GM04503 (cell line): ENCODE results near the gene ZDHHC19.
A peak's percentile ranks its signal among the peaks of the same experiment; 100 is the strongest.
"Not testable (repeated sequence)": the region's sequence is repeated elsewhere in the genome, so short reads cannot be mapped to it uniquely, and the experiment has no call there.

Source experiments
- DNase-seq: peaks from one replicate; pipeline ENCODE4 v3.0.0-alpha.2; 2012; ENCODE audit warnings: low read depth

ZDHHC19 gene

GRCh38 chr3:196177967-196178366, 33.2 kb downstream of the ZDHHC19 start:
- no peak for DNase-seq

GRCh38 chr3:196177567-196177966, 33.6 kb downstream of the ZDHHC19 start:
- DNase-seq = no peak

- no peak for DNase-seq
These were observed 35.5 kb downstream of the ZDHHC19 start for GRCh38 chr3:196175722-196176121.

GRCh38 chr3:196175116-196175625, 36.0 kb downstream of the ZDHHC19 start:
- no peak for DNase-seq

- DNase-seq = no peak
These were observed 36.5 kb downstream of the ZDHHC19 start for GRCh38 chr3:196174652-196175051.

GRCh38 chr3:196170296-196170695, 40.9 kb downstream of the ZDHHC19 start:
- not testable (repeated sequence) for DNase-seq

- no peak for DNase-seq
These were observed 41.4 kb downstream of the ZDHHC19 start for GRCh38 chr3:196169836-196170240.

GRCh38 chr3:196168808-196169391, 42.3 kb downstream of the ZDHHC19 start:
- no peak for DNase-seq

- no peak for DNase-seq
These were observed 44.5 kb downstream of the ZDHHC19 start for GRCh38 chr3:196166741-196167140.

- DNase-seq = no peak
These were observed 45.4 kb downstream of the ZDHHC19 start for GRCh38 chr3:196165850-196166249.

- not testable (repeated sequence) for DNase-seq
These were observed 46.1 kb downstream of the ZDHHC19 start for GRCh38 chr3:196165006-196165575.

- no peak for DNase-seq
These were observed 46.6 kb downstream of the ZDHHC19 start for GRCh38 chr3:196164576-196164975.

GRCh38 chr3:196163666-196164493, 47.3 kb downstream of the ZDHHC19 start:
- no peak for DNase-seq

GRCh38 chr3:196163212-196163611, 48.0 kb downstream of the ZDHHC19 start:
- DNase-seq = no peak

GRCh38 chr3:196162679-196163078, 48.5 kb downstream of the ZDHHC19 start:
- DNase-seq = no peak

GRCh38 chr3:196159952-196160804, 51.0 kb downstream of the ZDHHC19 start:
- peak; percentile 69 for DNase-seq

- no peak for DNase-seq
These were observed 51.7 kb downstream of the ZDHHC19 start for GRCh38 chr3:196159526-196159925.

- DNase-seq = no peak
These were observed 55.0 kb downstream of the ZDHHC19 start for GRCh38 chr3:196156160-196156559.

- no peak for DNase-seq
These were observed 60.7 kb downstream of the ZDHHC19 start for GRCh38 chr3:196150481-196150880.

- no peak for DNase-seq
These were observed 61.3 kb downstream of the ZDHHC19 start for GRCh38 chr3:196149831-196150301.

- no peak for DNase-seq
These were observed 61.8 kb downstream of the ZDHHC19 start for GRCh38 chr3:196149375-196149774.
